ENCODE measurements around the gene RPL29. TPM values are rescaled to one million over a fixed set of nuclear protein-coding genes. Genes with fewer than 3 reads are reported as not detected.

The RPL29 gene
- total RNA-seq, 2 experiments from 2014 or later, result 1,927 to 1,957 TPM

- Mint-ChIP-seq H3K9me3 (no peaks in the 10 kb centered on the region), H3K4me1 (ENCODE audit: low read depth) (peaks cover 28% of the 10 kb centered on the region), H3K36me3 (ENCODE audit: low read depth) (peaks cover 4% of the 10 kb centered on the region), H3K27me3 (ENCODE audit: low read depth) (no peaks in the 10 kb centered on the region), H3K27ac (no peak overlapping the region), H3K4me3 (no peak overlapping the region)
- no peak for DNase-seq
- CTCF ChIA-PET, result interaction anchor here (1.1 kb wide), 1 partner anchor 159 kb away, joined by 3 read pairs; no protein-coding TSS in a partner anchor
- intact Hi-C loops (cut with micrococcal nuclease), result no loop called here
These were observed 9.4 kb downstream of the RPL29 start for GRCh38 chr3:51986010-51986947.

DNA sequence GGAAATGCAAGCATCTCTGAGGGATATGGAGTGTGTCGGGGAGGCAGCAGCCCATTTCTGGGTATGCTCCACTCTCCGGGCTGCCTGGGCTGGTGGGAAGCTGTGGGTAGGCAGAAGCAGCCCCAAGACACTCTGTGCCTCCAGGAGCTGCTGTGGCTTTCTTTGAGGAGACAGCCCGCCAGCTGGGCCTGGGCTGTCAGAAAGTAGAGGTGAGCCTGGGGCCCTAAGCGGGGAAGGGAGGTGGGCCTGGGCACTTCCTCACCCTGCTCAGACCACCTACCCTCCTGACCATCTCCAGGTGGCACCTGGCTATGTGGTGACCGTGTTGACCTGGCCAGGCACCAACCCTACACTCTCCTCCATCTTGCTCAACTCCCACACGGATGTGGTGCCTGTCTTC, 10.6 kb downstream of the RPL29 start:
- H3K27ac Mint-ChIP-seq, result peak overlapping the region; percentile 31
- CTCF ChIA-PET, result interaction anchor here (0.6 to 1.9 kb wide), 2 partner anchors 71 to 235 kb away, joined by 3 to 4 read pairs; partner anchors contain the start of gene DUSP7
- peaks cover 2% of the 10 kb centered on the region for H3K36me3 Mint-ChIP-seq (ENCODE audit: low read depth)
- peak overlapping the region; percentile 16 for H3K4me3 Mint-ChIP-seq
- H3K27me3 Mint-ChIP-seq (ENCODE audit: low read depth), result no peaks in the 10 kb centered on the region
- peaks cover 29% of the 10 kb centered on the region for H3K4me1 Mint-ChIP-seq (ENCODE audit: low read depth)
- H3K9me3 Mint-ChIP-seq, result no peaks in the 10 kb centered on the region
- DNase-seq, result no peak
- intact Hi-C loops (cut with micrococcal nuclease), result no loop called here

GRCh38 chr3:51984269-51984647, 11.4 kb downstream of the RPL29 start:
- Mint-ChIP-seq H3K27me3 (ENCODE audit: low read depth) (no peaks in the 10 kb centered on the region), H3K36me3 (ENCODE audit: low read depth) (peaks cover 2% of the 10 kb centered on the region), H3K9me3 (no peaks in the 10 kb centered on the region), H3K4me3 (peak overlapping the region; percentile 95), H3K4me1 (ENCODE audit: low read depth) (peaks cover 29% of the 10 kb centered on the region), H3K27ac (peak overlapping the region; percentile 36)
- CTCF ChIA-PET, result interaction anchor here (1.9 to 3.9 kb wide), 2 partner anchors 11 to 72 kb away, joined by 4 to 40 read pairs; partner anchors contain the start of genes ABHD14B and DUSP7
- intact Hi-C loops (cut with micrococcal nuclease), result loop anchor here (5.0 kb wide), 2 partner anchors 303 to 553 kb away; partner anchors contain the start of genes GLYCTK and UQCC5
- no peak for DNase-seq

- CTCF ChIA-PET, result interaction anchor here (1.1 to 3.9 kb wide), 9 partner anchors 8 to 237 kb away, joined by 4 to 40 read pairs (median 5); partner anchors contain the start of genes ABHD14B, DUSP7, PARP3 and RRP9
- intact Hi-C loops (cut with micrococcal nuclease), result loop anchor here (1.0 to 5.0 kb wide), 6 partner anchors 9 to 554 kb away; partner anchors contain the start of genes ABHD14B, GLYCTK, PARP3 and POC1A
- H3K27ac Mint-ChIP-seq, result peak overlapping the region; percentile 91
These were observed 12.0 kb downstream of the RPL29 start for GRCh38 chr3:51983578-51984268.

GRCh38 chr3:51982838-51983577, 12.7 kb downstream of the RPL29 start, which contains the start of gene ACY1:
ACY1 (plus strand) TSS chr3:51983535; CDS start chr3:51984065, 530 bp downstream.
- no peaks in the 10 kb centered on the region for H3K9me3 Mint-ChIP-seq
- CTCF ChIA-PET, result interaction anchor here (0.7 to 3.9 kb wide), 13 partner anchors 9 to 356 kb away, joined by 3 to 40 read pairs (median 4); partner anchors contain the start of genes ABHD14B, DUSP7, PARP3 and RRP9
- H3K27ac Mint-ChIP-seq, result peak within 1 kb of the TSS; percentile 91
- H3K4me3 Mint-ChIP-seq, result peak within 1 kb of the TSS; percentile 95
- peaks cover 2% of the 10 kb centered on the region for H3K36me3 Mint-ChIP-seq (ENCODE audit: low read depth)
- peak; percentile 89 for DNase-seq
- no peaks in the 10 kb centered on the region for H3K27me3 Mint-ChIP-seq (ENCODE audit: low read depth)
- intact Hi-C loops (cut with micrococcal nuclease), result loop anchor here (1.0 to 5.0 kb wide), 6 partner anchors 9 to 554 kb away; partner anchors contain the start of genes ABHD14B, GLYCTK, PARP3 and POC1A
- peaks cover 29% of the 10 kb centered on the region for H3K4me1 Mint-ChIP-seq (ENCODE audit: low read depth)

More at GRCh38 chr3:51983578-51984268, 12.0 kb downstream of the RPL29 start:
- Mint-ChIP-seq H3K4me1 (ENCODE audit: low read depth) (peaks cover 29% of the 10 kb centered on the region), H3K36me3 (ENCODE audit: low read depth) (peaks cover 2% of the 10 kb centered on the region), H3K9me3 (no peaks in the 10 kb centered on the region), H3K27me3 (ENCODE audit: low read depth) (no peaks in the 10 kb centered on the region), H3K4me3 (peak overlapping the region; percentile 95)
- DNase-seq, result no peak

DNA sequence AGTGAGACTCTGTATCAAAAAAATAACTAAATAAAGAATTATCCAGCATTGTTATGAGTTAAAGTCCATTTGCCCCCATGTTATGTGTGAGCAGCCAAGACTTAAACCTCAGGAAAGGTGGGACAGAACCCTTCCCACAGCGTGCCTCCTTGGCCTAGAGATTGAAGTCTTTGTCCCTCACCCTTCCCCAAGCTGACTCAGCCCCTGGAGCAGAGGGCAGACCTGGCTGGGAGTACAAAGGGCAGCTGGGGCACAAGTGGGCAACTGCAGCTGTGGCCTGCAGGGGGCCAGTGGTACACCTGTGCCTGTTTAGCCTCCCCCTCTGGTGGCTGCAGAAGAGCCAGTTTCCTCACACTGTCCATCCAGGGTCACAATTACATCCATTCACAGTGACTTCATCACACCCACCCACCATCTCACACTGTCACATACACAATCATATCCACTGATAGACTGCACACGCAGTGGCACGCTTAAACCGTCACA, 13.3 kb downstream of the RPL29 start:
- no peaks in the 10 kb centered on the region for H3K9me3 Mint-ChIP-seq
- intact Hi-C loops (cut with micrococcal nuclease), result loop anchor here (5.0 kb wide), 2 partner anchors 305 to 555 kb away; partner anchors contain the start of genes GLYCTK and UQCC5
- H3K27me3 Mint-ChIP-seq (ENCODE audit: low read depth), result no peaks in the 10 kb centered on the region
- peak overlapping the region; percentile 95 for H3K4me3 Mint-ChIP-seq
- CTCF ChIA-PET, result interaction anchor here (0.7 to 3.9 kb wide), 12 partner anchors 9 to 357 kb away, joined by 3 to 40 read pairs (median 4); partner anchors contain the start of genes ABHD14B, PARP3 and RRP9
- peak; percentile 53 for DNase-seq
- peaks cover 2% of the 10 kb centered on the region for H3K36me3 Mint-ChIP-seq (ENCODE audit: low read depth)
- peak overlapping the region; percentile 91 for H3K27ac Mint-ChIP-seq
- peaks cover 30% of the 10 kb centered on the region for H3K4me1 Mint-ChIP-seq (ENCODE audit: low read depth)

- H3K4me1 Mint-ChIP-seq (ENCODE audit: low read depth), result peaks cover 44% of the 10 kb centered on the region
- intact Hi-C loops (cut with micrococcal nuclease), result loop anchor here (5.0 kb wide), 2 partner anchors 307 to 557 kb away; partner anchors contain the start of genes GLYCTK and UQCC5
- DNase-seq, result no peak
- H3K36me3 Mint-ChIP-seq (ENCODE audit: low read depth), result peaks cover 2% of the 10 kb centered on the region
- H3K27me3 Mint-ChIP-seq (ENCODE audit: low read depth), result no peaks in the 10 kb centered on the region
- H3K4me3 Mint-ChIP-seq, result no peak overlapping the region
- no peaks in the 10 kb centered on the region for H3K9me3 Mint-ChIP-seq
- CTCF ChIA-PET, result no interaction called here
- no peak overlapping the region for H3K27ac Mint-ChIP-seq
These were observed 15.4 kb downstream of the RPL29 start for GRCh38 chr3:51980253-51980652.

- no peak overlapping the region for H3K4me3 Mint-ChIP-seq
- H3K27ac Mint-ChIP-seq, result no peak overlapping the region
- DNase-seq, result no peak
- no peaks in the 10 kb centered on the region for H3K27me3 Mint-ChIP-seq (ENCODE audit: low read depth)
- H3K9me3 Mint-ChIP-seq, result no peaks in the 10 kb centered on the region
- peaks cover 4% of the 10 kb centered on the region for H3K36me3 Mint-ChIP-seq (ENCODE audit: low read depth)
- intact Hi-C loops (cut with micrococcal nuclease), result loop anchor here (5.0 to 10.0 kb wide), 2 partner anchors 476 to 583 kb away; partner anchors contain the start of genes DCAF1 and RBM15B
- CTCF ChIA-PET, result interaction anchor here (0.8 kb wide), 1 partner anchor 36 kb away, joined by 3 read pairs; no protein-coding TSS in a partner anchor
- H3K4me1 Mint-ChIP-seq (ENCODE audit: low read depth), result peaks cover 42% of the 10 kb centered on the region
These were observed 17.6 kb downstream of the RPL29 start for GRCh38 chr3:51978143-51978502.

DNA sequence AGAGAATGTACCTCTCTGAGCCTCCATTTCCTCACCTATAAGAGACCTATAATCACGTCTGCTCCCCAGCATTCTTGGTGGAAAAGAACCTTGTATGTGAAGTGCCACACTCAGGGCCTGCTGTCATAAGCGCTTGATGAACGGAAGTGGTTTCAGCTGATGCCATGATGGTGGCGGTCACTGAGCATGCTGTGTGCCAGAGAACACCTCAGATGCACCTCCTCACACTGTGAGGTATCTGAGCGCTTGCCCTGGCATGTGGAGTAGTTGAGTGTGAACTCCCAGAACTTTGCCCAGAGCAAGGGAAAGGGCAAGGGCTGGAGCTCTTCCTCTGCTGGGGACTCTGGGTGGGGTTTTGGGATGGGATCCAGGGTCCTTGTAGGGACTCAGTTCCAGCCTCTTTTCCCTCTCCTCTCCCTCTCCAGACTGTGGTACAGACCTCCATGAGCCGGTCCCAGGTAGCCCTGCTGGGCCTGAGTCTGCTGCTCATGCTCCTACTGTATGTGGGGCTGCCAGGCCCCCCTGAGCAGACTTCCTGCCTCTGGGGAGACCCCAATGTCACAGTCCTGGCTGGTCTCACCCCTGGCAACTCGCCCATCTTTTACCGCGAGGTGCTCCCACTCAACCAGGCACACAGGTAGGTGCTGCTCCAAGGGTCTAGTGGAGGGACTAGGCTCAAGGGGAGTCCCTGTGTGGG, 18.1 kb downstream of the RPL29 start:
- Mint-ChIP-seq H3K4me3 (no peak overlapping the region), H3K27ac (peak overlapping the region; percentile 11), H3K27me3 (ENCODE audit: low read depth) (no peaks in the 10 kb centered on the region), H3K36me3 (ENCODE audit: low read depth) (peaks cover 4% of the 10 kb centered on the region), H3K4me1 (ENCODE audit: low read depth) (peaks cover 40% of the 10 kb centered on the region), H3K9me3 (no peaks in the 10 kb centered on the region)
- CTCF ChIA-PET, result interaction anchor here (0.7 to 0.8 kb wide), 2 partner anchors 35 kb away, joined by 3 read pairs; no protein-coding TSS in a partner anchor
- intact Hi-C loops (cut with micrococcal nuclease), result loop anchor here (5.0 to 10.0 kb wide), 2 partner anchors 475 to 583 kb away; partner anchors contain the start of genes DCAF1 and RBM15B
- DNase-seq, result peak; percentile 39

GRCh38 chr3:51975852-51976549, 19.7 kb downstream of the RPL29 start:
- intact Hi-C loops (cut with micrococcal nuclease), result loop anchor here (2.0 to 10.0 kb wide), 4 partner anchors 19 to 581 kb away; partner anchors contain the start of genes DCAF1, DUSP7 and RBM15B

More at GRCh38 chr3:51975852-51976549, 19.7 kb downstream of the RPL29 start:
- DNase-seq, result peak; percentile 29
- no peaks in the 10 kb centered on the region for H3K9me3 Mint-ChIP-seq
- peak overlapping the region; percentile 77 for H3K4me3 Mint-ChIP-seq
- CTCF ChIA-PET, result interaction anchor here (1.4 kb wide), 1 partner anchor 16 kb away, joined by 3 read pairs; no protein-coding TSS in a partner anchor
- H3K27ac Mint-ChIP-seq, result no peak overlapping the region
- H3K4me1 Mint-ChIP-seq (ENCODE audit: low read depth), result peaks cover 36% of the 10 kb centered on the region
- H3K27me3 Mint-ChIP-seq (ENCODE audit: low read depth), result no peaks in the 10 kb centered on the region
- peaks cover 2% of the 10 kb centered on the region for H3K36me3 Mint-ChIP-seq (ENCODE audit: low read depth)

All from activated naive CD4-positive, alpha-beta T cell treated with anti-CD3 and anti-CD28 coated beads for 36 hours (primary cell).